GM12878 (cell line): ENCODE data around the gene PLAGL1. TPM values are rescaled to one million over a fixed set of nuclear protein-coding genes. Genes with fewer than 3 reads are reported as not detected.

Experiments
- ATAC-seq: fragments of 200-7000 bp; cut with Tn5 transposase; 3 replicates; pipeline ENCODE4 v1.9.1; 2020; ENCODE audit warnings: mild to moderate bottlenecking, moderate library complexity
- BruUV-seq: library from RNA; stranded (reverse); fragments of 400-500 nt; replicated peaks from 2 replicates; lab custom pipeline; 2021; lab: Mats Ljungman, UMichigan
- CTCF ChIA-PET: fragments of 300-600 bp; sonication (Branson Sonifier 250); formaldehyde crosslinking; extraction: SDS; loops from one replicate; lab custom pipeline; 2021; ENCODE audit warnings: inconsistent platforms; lab: Yijun Ruan, JAX
- POLR2A ChIA-PET: fragments of 350-600 bp; formaldehyde crosslinking; extraction: SDS; loops from one replicate; lab custom pipeline; 2021; ENCODE audit warnings: inconsistent platforms; lab: Charles Lee
- RAD21 ChIA-PET: fragments of 300-600 bp; sonication (Branson Sonifier 250); formaldehyde crosslinking; loops from one replicate; lab custom pipeline; 2023; ENCODE audit warnings: antibody characterized with exemption; ENCODE audit not compliant: unreplicated experiment; lab: Charles Lee
- SMC1A ChIA-PET: fragments of 300-600 bp; sonication (Branson Sonifier 250); formaldehyde crosslinking; loops from one replicate; lab custom pipeline; 2023; ENCODE audit not compliant: unreplicated experiment, uncharacterized antibody; lab: Charles Lee
- DNase-seq: peaks from one replicate; pipeline ENCODE4 v3.0.0-alpha.2; 2011; ENCODE audit warnings: low read depth, low spot score
- FAIRE-seq: peaks from 3 replicates; lab custom pipeline; 2011; peaks lifted over from hg19 to GRCh38; lab: Jason Lieb, UNC
- H2AFZ ChIP-seq: 2 replicates; pipeline ENCODE4 v1.6.0; 2011; ENCODE audit warnings: low read depth, low read length, control low read depth; ENCODE audit not compliant: control insufficient read depth
- H3K27ac ChIP-seq: 2 replicates; pipeline ENCODE4 v1.5.1; 2011; ENCODE audit warnings: control low read depth; ENCODE audit not compliant: control insufficient read depth, insufficient read depth
- H3K27me3 ChIP-seq, 2 experiments: replicated peaks in 1 of 2; 2 replicates each; pipeline versions ENCODE4 v1.6.0 to v1.6.1; 2011; ENCODE audit warnings: low read length in 1 of 2; ENCODE audit not compliant: control insufficient read depth in 2 of 2, insufficient read depth in 2 of 2
- H3K36me3 ChIP-seq, 2 experiments: 2 replicates each; pipeline ENCODE4 v1.5.1; 2011; ENCODE audit warnings: low read length in 1 of 2; ENCODE audit not compliant: control insufficient read depth in 2 of 2, insufficient read depth in 2 of 2
- H3K4me1 ChIP-seq: 2 replicates; pipeline ENCODE4 v1.6.1; 2011; ENCODE audit warnings: mild to moderate bottlenecking, low read length, moderate library complexity, mixed read lengths; ENCODE audit not compliant: control insufficient read depth, insufficient read depth
- H3K4me2 ChIP-seq: 2 replicates; pipeline ENCODE4 v1.6.0; 2011; ENCODE audit warnings: control low read depth; ENCODE audit not compliant: control insufficient read depth, insufficient read depth
- H3K4me3 ChIP-seq: fragments of 200-600 bp; sonication (generic); 2 replicates; pipeline ENCODE4 v1.5.1; 2016
- H3K79me2 ChIP-seq: 2 replicates; pipeline ENCODE4 v1.6.0; 2011; ENCODE audit warnings: low read length; ENCODE audit not compliant: control insufficient read depth, insufficient read depth
- H3K9ac ChIP-seq: 2 replicates; pipeline ENCODE4 v1.8.0; 2011; ENCODE audit warnings: low read length, control low read depth, mixed read lengths; ENCODE audit not compliant: control insufficient read depth, insufficient read depth
- H3K9me3 ChIP-seq: replicated peaks from 3 replicates; pipeline ENCODE4 v1.5.1; 2011; ENCODE audit warnings: mild to moderate bottlenecking, low read length; ENCODE audit not compliant: control insufficient read depth, insufficient read depth
- H4K20me1 ChIP-seq: 2 replicates; pipeline ENCODE4 v1.6.0; 2011; ENCODE audit not compliant: control insufficient read depth, insufficient read depth
- ATF2 ChIP-seq: IDR thresholded peaks from 2 replicates; pipeline ENCODE4 v1.6.1; 2012; ENCODE audit warnings: low read length, inconsistent platforms
- DPF2 ChIP-seq: fragments of 450-650 bp; IDR thresholded peaks from 2 replicates; pipeline ENCODE4 v1.6.1; 2017; ENCODE audit warnings: mild to moderate bottlenecking
- ELK1 ChIP-seq: IDR thresholded peaks from 2 replicates; pipeline ENCODE4 v1.6.1; 2012; ENCODE audit warnings: low read depth, low read length, improper control_type of control experiment
- EZH2 ChIP-seq: IDR thresholded peaks from 2 replicates; pipeline ENCODE4 v1.6.1; 2012; ENCODE audit warnings: low read depth, mild to moderate bottlenecking, control low read depth, inconsistent platforms, low read length, borderline replicate concordance; ENCODE audit not compliant: control insufficient read depth
- HCFC1 ChIP-seq: fragments of 150-350 bp; IDR thresholded peaks from 2 replicates; pipeline ENCODE4 v1.6.1; 2014; ENCODE audit warnings: low read length
- MEF2B ChIP-seq: fragments of 450-650 bp; IDR thresholded peaks from 2 replicates; pipeline ENCODE4 v1.6.1; 2018; ENCODE audit warnings: mild to moderate bottlenecking, moderate library complexity; ENCODE audit not compliant: partially characterized antibody, poor library complexity, severe bottlenecking
- MLLT1 ChIP-seq: fragments of 450-650 bp; IDR thresholded peaks from 2 replicates; pipeline ENCODE4 v1.6.1; 2016; ENCODE audit warnings: mild to moderate bottlenecking
- PAX5 ChIP-seq: IDR thresholded peaks from 2 replicates; pipeline ENCODE4 v1.6.1; 2011; ENCODE audit warnings: low read depth, low read length, borderline replicate concordance
- PKNOX1 ChIP-seq: fragments of 450-650 bp; IDR thresholded peaks from 2 replicates; pipeline ENCODE4 v1.6.1; 2016; ENCODE audit warnings: mild to moderate bottlenecking
- POLR2A ChIP-seq: IDR thresholded peaks from 2 replicates; pipeline ENCODE4 v1.6.1; 2011; ENCODE audit warnings: low read depth, mild to moderate bottlenecking, low read length
- SIX5 ChIP-seq: IDR thresholded peaks from 2 replicates; pipeline ENCODE4 v1.6.1; 2011; ENCODE audit warnings: mild to moderate bottlenecking, low read depth, low read length, moderate library complexity; ENCODE audit not compliant: severe bottlenecking
- SMAD1 ChIP-seq: fragments of 450-650 bp; IDR thresholded peaks from 2 replicates; pipeline ENCODE4 v1.6.1; 2018; ENCODE audit warnings: mild to moderate bottlenecking, low read depth; ENCODE audit not compliant: partially characterized antibody
- SREBF2 ChIP-seq: IDR thresholded peaks from 2 replicates; pipeline ENCODE4 v1.6.1; 2012; ENCODE audit warnings: mild to moderate bottlenecking, low read length
- whole genome bisulfite sequencing: methylation state at CpG from one replicate; pipeline ENCODE4 v1.1.6; 2016; ENCODE audit warnings: low lambda C conversion rate; ENCODE audit not compliant: insufficient replicate concordance, insufficient coverage; ENCODE audit errors: missing lambda C conversion rate; 5-methylcytosine and 5-hydroxymethylcytosine counted together
- in situ Hi-C: fragments of 300-500 bp; cut with MboI; formaldehyde crosslinking; loops from 9 replicates; pipeline ENCODE4 v1.14.3; 2018; ENCODE audit warnings: mixed read lengths
- intact Hi-C: fragments of 100-400 bp; cut with micrococcal nuclease; formaldehyde crosslinking; loops from one replicate; pipeline ENCODE4 v1.14.2; 2022; ENCODE audit not compliant: unreplicated experiment
- polyA plus RNA-seq, 11 experiments: library from polyadenylated mRNA; depleted of rRNA in 4 of 11; unstranded in 6 of 11; stranded (reverse) in 5 of 11; fragments of >200 nt; fragmentation: Nextera tagmentation in 4 of 11; fragmentation: Illumina TruSeq in 1 of 11; extraction: Ambion mirVana in 4 of 11; extraction: Trizol in 1 of 11; gene quantifications; 1 replicate in 1 of 11; 2 replicates in 10 of 11; pipeline versions ENCODE4 v1.2.1 to v1.2.3, GENCODE V29; 2011 to 2016; ENCODE audit warnings: inconsistent platforms in 2 of 11, missing spikeins in 2 of 11, low read depth in 1 of 11
- total RNA-seq, 4 experiments: library from RNA; depleted of rRNA in 3 of 4; stranded (reverse); fragments of >200 nt in 3 of 4; fragmentation: Illumina TruSeq in 1 of 4; extraction: Trizol in 1 of 4; gene quantifications; 2 replicates each; pipeline versions ENCODE4 v1.2.1 to v1.2.3, GENCODE V29; 2013 to 2021

The PLAGL1 gene
- total and polyA plus RNA-seq, 10 of the 15 experiments (the other 5 are each of a cell fraction or from before 2014, with no cell fraction given): 2.6 to 19.1 (median 5.7) TPM

- intact Hi-C loops (no loop called here), in situ Hi-C loops (no loop called here)
- Histone ChIP-seq H4K20me1 (no peaks in the 10 kb centered on the region), H2AFZ (no peak overlapping the region), H3K27ac (no peak overlapping the region), H3K79me2 (no peaks in the 10 kb centered on the region), H3K9ac (no peak overlapping the region), H3K27me3 (no peaks in the 10 kb centered on the region), H3K4me2 (no peak overlapping the region), H3K9me3 (peaks cover 2% of the 10 kb centered on the region; the same call in 2 of the 3 replicates), H3K36me3 (no peaks in the 10 kb centered on the region), H3K4me3 (no peak overlapping the region), H3K4me1 (no peaks in the 10 kb centered on the region; the same call in 1 of the 2 replicates)
- ChIA-PET CTCF (interaction anchor here (1.2 to 1.3 kb wide), 2 partner anchors 9 to 19 kb away, joined by 3 read pairs; no protein-coding TSS in a partner anchor), RAD21 (no interaction called here), POLR2A (no interaction called here), SMC1A (interaction anchor here (0.5 to 1.0 kb wide), 2 partner anchors 32 to 96 kb away, joined by 3 read pairs; no protein-coding TSS in a partner anchor)
- WGBS: 83% methylated on average over 4 of the region's 4 CpGs
- BruUV-seq: no TSS peak
- no peak for DNase-seq
- FAIRE-seq: no peak
- no peak for ATAC-seq
- TF ChIP-seq SMAD1 (no peak), ELK1 (no peak), ATF2 (no peak), POLR2A (no peak), EZH2 (no peak), SREBF2 (no peak), MEF2B (no peak), MLLT1 (no peak), PKNOX1 (no peak), SIX5 (no peak), PAX5 (no peak), DPF2 (no peak), HCFC1 (no peak)
These were observed 27.4 kb upstream of the PLAGL1 start for GRCh38 chr6:144035416-144035815.
